ENCODE data around the gene SEMA4G.

Gene SEMA4G

GRCh38 chr10:100945754-100946153 is 23.6 kb upstream of the SEMA4G start:
- Histone ChIP-seq H3K9ac (ENCODE audit: low read length in 5 of 5) (no peak overlapping the region), H3K4me3 (ENCODE audit: low read depth in 1 of 5, low read length in 5 of 5) (no peak overlapping the region), H3K27ac (ENCODE audit: low read depth, low read length) (no peak overlapping the region), H3K36me3 (ENCODE audit: control insufficient read depth in 5 of 5, insufficient read depth in 5 of 5, low read length in 5 of 5) (peaks cover 66 to 89% (median 72%) of the 10 kb centered on the region in 5 donors), H3K4me1 (ENCODE audit: control insufficient read depth in 5 of 5, insufficient read depth in 5 of 5, low read length in 5 of 5) (no peaks in the 10 kb centered on the region), H3K27me3 (ENCODE audit: control insufficient read depth in 5 of 5, insufficient read depth in 4 of 5, low read length in 5 of 5) (no peaks in the 10 kb centered on the region), H3K9me3 (ENCODE audit: control insufficient read depth in 5 of 5, low read length in 5 of 5) (no peaks in the 10 kb centered on the region)

- no peak overlapping the region for H3K27ac ChIP-seq (ENCODE audit: low read depth, low read length)
- no peak overlapping the region for H3K9ac ChIP-seq (ENCODE audit: low read length in 5 of 5)
- no peaks in the 10 kb centered on the region for H3K27me3 ChIP-seq (ENCODE audit: control insufficient read depth in 5 of 5, insufficient read depth in 4 of 5, low read length in 5 of 5)
- H3K4me3 ChIP-seq (ENCODE audit: low read depth in 1 of 5, low read length in 5 of 5): no peak overlapping the region
- H3K4me1 ChIP-seq (ENCODE audit: control insufficient read depth in 5 of 5, insufficient read depth in 5 of 5, low read length in 5 of 5): no peaks in the 10 kb centered on the region
- H3K9me3 ChIP-seq (ENCODE audit: control insufficient read depth in 5 of 5, low read length in 5 of 5): no peaks in the 10 kb centered on the region
- H3K36me3 ChIP-seq (ENCODE audit: control insufficient read depth in 5 of 5, insufficient read depth in 5 of 5, low read length in 5 of 5): peaks cover 47 to 86% (median 63%) of the 10 kb centered on the region in 5 donors
Observed at GRCh38 chr10:100948916-100949315, 20.4 kb upstream of the SEMA4G start.

GRCh38 chr10:100960251-100960650 is 9.1 kb upstream of the SEMA4G start:
- Histone ChIP-seq H3K9ac (ENCODE audit: low read length in 5 of 5) (no peak overlapping the region), H3K4me3 (ENCODE audit: low read depth in 1 of 5, low read length in 5 of 5) (no peak overlapping the region), H3K27ac (ENCODE audit: low read depth, low read length) (no peak overlapping the region), H3K9me3 (ENCODE audit: control insufficient read depth in 5 of 5, low read length in 5 of 5) (no peaks in the 10 kb centered on the region), H3K4me1 (ENCODE audit: control insufficient read depth in 5 of 5, insufficient read depth in 5 of 5, low read length in 5 of 5) (no peaks in the 10 kb centered on the region), H3K36me3 (ENCODE audit: control insufficient read depth in 5 of 5, insufficient read depth in 5 of 5, low read length in 5 of 5) (peaks cover 52 to 81% (median 64%) of the 10 kb centered on the region in 5 donors), H3K27me3 (ENCODE audit: control insufficient read depth in 5 of 5, insufficient read depth in 4 of 5, low read length in 5 of 5) (no peaks in the 10 kb centered on the region)

- no peak overlapping the region for H3K27ac ChIP-seq (ENCODE audit: low read depth, low read length)
- no peaks in the 10 kb centered on the region for H3K4me1 ChIP-seq (ENCODE audit: control insufficient read depth in 5 of 5, insufficient read depth in 5 of 5, low read length in 5 of 5)
- H3K36me3 ChIP-seq (ENCODE audit: control insufficient read depth in 5 of 5, insufficient read depth in 5 of 5, low read length in 5 of 5): peaks cover 49 to 76% (median 61%) of the 10 kb centered on the region in 5 donors
- H3K9ac ChIP-seq (ENCODE audit: low read length in 5 of 5): no peak overlapping the region
- H3K27me3 ChIP-seq (ENCODE audit: control insufficient read depth in 5 of 5, insufficient read depth in 4 of 5, low read length in 5 of 5): no peaks in the 10 kb centered on the region
- no peaks in the 10 kb centered on the region for H3K9me3 ChIP-seq (ENCODE audit: control insufficient read depth in 5 of 5, low read length in 5 of 5)
- no peak overlapping the region for H3K4me3 ChIP-seq (ENCODE audit: low read depth in 1 of 5, low read length in 5 of 5)
Observed at GRCh38 chr10:100962351-100963080, 6.8 kb upstream of the SEMA4G start.

GRCh38 chr10:100963826-100964225 is 5.5 kb upstream of the SEMA4G start:
- H3K27ac ChIP-seq (ENCODE audit: low read depth, low read length): no peak overlapping the region
- no peak overlapping the region for H3K9ac ChIP-seq (ENCODE audit: low read length in 5 of 5)
- H3K4me1 ChIP-seq (ENCODE audit: control insufficient read depth in 5 of 5, insufficient read depth in 5 of 5, low read length in 5 of 5): peaks cover under 1 to 5% (median 4%) of the 10 kb centered on the region in 5 donors
- no peaks in the 10 kb centered on the region for H3K9me3 ChIP-seq (ENCODE audit: control insufficient read depth in 5 of 5, low read length in 5 of 5)
- peaks cover 39 to 66% (median 51%) of the 10 kb centered on the region in 5 donors for H3K36me3 ChIP-seq (ENCODE audit: control insufficient read depth in 5 of 5, insufficient read depth in 5 of 5, low read length in 5 of 5)
- H3K4me3 ChIP-seq (ENCODE audit: low read depth in 1 of 5, low read length in 5 of 5): no peak overlapping the region
- H3K27me3 ChIP-seq (ENCODE audit: control insufficient read depth in 5 of 5, insufficient read depth in 4 of 5, low read length in 5 of 5): no peaks in the 10 kb centered on the region

GRCh38 chr10:100965820-100966219 is 3.5 kb upstream of the SEMA4G start:
- Histone ChIP-seq H3K9me3 (ENCODE audit: control insufficient read depth in 5 of 5, low read length in 5 of 5) (no peaks in the 10 kb centered on the region), H3K27me3 (ENCODE audit: control insufficient read depth in 5 of 5, insufficient read depth in 4 of 5, low read length in 5 of 5) (no peaks in the 10 kb centered on the region), H3K4me1 (ENCODE audit: control insufficient read depth in 5 of 5, insufficient read depth in 5 of 5, low read length in 5 of 5) (peaks cover 2 to 16% (median 14%) of the 10 kb centered on the region in 5 donors), H3K27ac (ENCODE audit: low read depth, low read length) (no peak overlapping the region), H3K4me3 (ENCODE audit: low read depth in 1 of 5, low read length in 5 of 5) (no peak overlapping the region), H3K36me3 (ENCODE audit: control insufficient read depth in 5 of 5, insufficient read depth in 5 of 5, low read length in 5 of 5) (peaks cover 24 to 47% (median 35%) of the 10 kb centered on the region in 5 donors), H3K9ac (ENCODE audit: low read length in 5 of 5) (no peak overlapping the region)

GRCh38 chr10:100966887-100967286 is 2.4 kb upstream of the SEMA4G start:
- H3K4me3 ChIP-seq (ENCODE audit: low read depth in 1 of 5, low read length in 5 of 5): no peak overlapping the region
- no peaks in the 10 kb centered on the region for H3K27me3 ChIP-seq (ENCODE audit: control insufficient read depth in 5 of 5, insufficient read depth in 4 of 5, low read length in 5 of 5)
- peaks cover 2 to 16% (median 14%) of the 10 kb centered on the region in 5 donors for H3K4me1 ChIP-seq (ENCODE audit: control insufficient read depth in 5 of 5, insufficient read depth in 5 of 5, low read length in 5 of 5)
- peaks cover 22 to 42% (median 33%) of the 10 kb centered on the region in 5 donors for H3K36me3 ChIP-seq (ENCODE audit: control insufficient read depth in 5 of 5, insufficient read depth in 5 of 5, low read length in 5 of 5)
- H3K27ac ChIP-seq (ENCODE audit: low read depth, low read length): no peak overlapping the region
- no peaks in the 10 kb centered on the region for H3K9me3 ChIP-seq (ENCODE audit: control insufficient read depth in 5 of 5, low read length in 5 of 5)
- no peak overlapping the region for H3K9ac ChIP-seq (ENCODE audit: low read length in 5 of 5)

- Histone ChIP-seq H3K4me3 (ENCODE audit: low read depth in 1 of 5, low read length in 5 of 5) (no peak overlapping the region), H3K27me3 (ENCODE audit: control insufficient read depth in 5 of 5, insufficient read depth in 4 of 5, low read length in 5 of 5) (no peaks in the 10 kb centered on the region), H3K9me3 (ENCODE audit: control insufficient read depth in 5 of 5, low read length in 5 of 5) (no peaks in the 10 kb centered on the region), H3K36me3 (ENCODE audit: control insufficient read depth in 5 of 5, insufficient read depth in 5 of 5, low read length in 5 of 5) (peaks cover 18 to 37% (median 28%) of the 10 kb centered on the region in 5 donors), H3K27ac (ENCODE audit: low read depth, low read length) (no peak overlapping the region), H3K4me1 (ENCODE audit: control insufficient read depth in 5 of 5, insufficient read depth in 5 of 5, low read length in 5 of 5) (peaks cover 2 to 16% (median 14%) of the 10 kb centered on the region in 5 donors), H3K9ac (ENCODE audit: low read length in 5 of 5) (no peak overlapping the region)
Observed at GRCh38 chr10:100967332-100967731, 2.0 kb upstream of the SEMA4G start.

- no peaks in the 10 kb centered on the region for H3K27me3 ChIP-seq (ENCODE audit: control insufficient read depth in 5 of 5, insufficient read depth in 4 of 5, low read length in 5 of 5)
- H3K4me3 ChIP-seq (ENCODE audit: low read depth in 1 of 5, low read length in 5 of 5): peak overlapping the region in 1 of 5 donors; percentile 69
- peaks cover 2 to 16% (median 14%) of the 10 kb centered on the region in 5 donors for H3K4me1 ChIP-seq (ENCODE audit: control insufficient read depth in 5 of 5, insufficient read depth in 5 of 5, low read length in 5 of 5)
- no peak overlapping the region for H3K27ac ChIP-seq (ENCODE audit: low read depth, low read length)
- H3K9me3 ChIP-seq (ENCODE audit: control insufficient read depth in 5 of 5, low read length in 5 of 5): no peaks in the 10 kb centered on the region
- peak overlapping the region in 2 of 5 donors; percentile 26 to 39 for H3K9ac ChIP-seq (ENCODE audit: low read length in 5 of 5)
- H3K36me3 ChIP-seq (ENCODE audit: control insufficient read depth in 5 of 5, insufficient read depth in 5 of 5, low read length in 5 of 5): peaks cover 14 to 29% (median 19%) of the 10 kb centered on the region in 5 donors
Observed at GRCh38 chr10:100968062-100968736, 1.1 kb upstream of the SEMA4G start.

GRCh38 chr10:100968863-100969186 is 479 bp upstream of the SEMA4G start:
- Histone ChIP-seq H3K4me3 (ENCODE audit: low read depth in 1 of 5, low read length in 5 of 5) (peak overlapping the region; percentile 47 to 74 (median 69)), H3K27ac (ENCODE audit: low read depth, low read length) (no peak overlapping the region)

More at GRCh38 chr10:100968863-100969186, 479 bp upstream of the SEMA4G start:
- H3K9ac ChIP-seq (ENCODE audit: low read length in 5 of 5): peak overlapping the region in 4 of 5 donors; percentile 2 to 79 (median 50)
- H3K4me1 ChIP-seq (ENCODE audit: control insufficient read depth in 5 of 5, insufficient read depth in 5 of 5, low read length in 5 of 5): peaks cover 2 to 16% (median 14%) of the 10 kb centered on the region in 5 donors
- no peaks in the 10 kb centered on the region for H3K27me3 ChIP-seq (ENCODE audit: control insufficient read depth in 5 of 5, insufficient read depth in 4 of 5, low read length in 5 of 5)
- peaks cover 9 to 25% (median 18%) of the 10 kb centered on the region in 5 donors for H3K36me3 ChIP-seq (ENCODE audit: control insufficient read depth in 5 of 5, insufficient read depth in 5 of 5, low read length in 5 of 5)
- H3K9me3 ChIP-seq (ENCODE audit: control insufficient read depth in 5 of 5, low read length in 5 of 5): no peaks in the 10 kb centered on the region

Data from subcutaneous abdominal adipose tissue (tissue), 5 donors.